GM10248 (cell line): ENCODE data around the gene OR10V1.

Experiments used
- CTCF ChIA-PET: fragments of 300-600 bp; sonication (Branson Sonifier 250); formaldehyde crosslinking; extraction: SDS; loops from one replicate; lab custom pipeline; 2021; ENCODE audit warnings: antibody characterized with exemption; lab: Yijun Ruan, JAX
- POLR2A ChIA-PET: fragments of 350-650 bp; sonication (Branson Sonifier 250); formaldehyde crosslinking; extraction: SDS; loops from one replicate; lab custom pipeline; 2020; ENCODE audit warnings: antibody characterized with exemption; lab: Yijun Ruan, JAX
- DNase-seq: peaks from one replicate; pipeline ENCODE4 v3.0.0; 2012; ENCODE audit errors: extremely low spot score
- CTCF ChIP-seq: IDR thresholded peaks from 2 replicates; pipeline ENCODE4 v1.5.1; 2012; ENCODE audit warnings: mild to moderate bottlenecking, low read depth; ENCODE audit errors: extremely low read depth, missing control alignments, control extremely low read depth

OR10V1 gene

DNA sequence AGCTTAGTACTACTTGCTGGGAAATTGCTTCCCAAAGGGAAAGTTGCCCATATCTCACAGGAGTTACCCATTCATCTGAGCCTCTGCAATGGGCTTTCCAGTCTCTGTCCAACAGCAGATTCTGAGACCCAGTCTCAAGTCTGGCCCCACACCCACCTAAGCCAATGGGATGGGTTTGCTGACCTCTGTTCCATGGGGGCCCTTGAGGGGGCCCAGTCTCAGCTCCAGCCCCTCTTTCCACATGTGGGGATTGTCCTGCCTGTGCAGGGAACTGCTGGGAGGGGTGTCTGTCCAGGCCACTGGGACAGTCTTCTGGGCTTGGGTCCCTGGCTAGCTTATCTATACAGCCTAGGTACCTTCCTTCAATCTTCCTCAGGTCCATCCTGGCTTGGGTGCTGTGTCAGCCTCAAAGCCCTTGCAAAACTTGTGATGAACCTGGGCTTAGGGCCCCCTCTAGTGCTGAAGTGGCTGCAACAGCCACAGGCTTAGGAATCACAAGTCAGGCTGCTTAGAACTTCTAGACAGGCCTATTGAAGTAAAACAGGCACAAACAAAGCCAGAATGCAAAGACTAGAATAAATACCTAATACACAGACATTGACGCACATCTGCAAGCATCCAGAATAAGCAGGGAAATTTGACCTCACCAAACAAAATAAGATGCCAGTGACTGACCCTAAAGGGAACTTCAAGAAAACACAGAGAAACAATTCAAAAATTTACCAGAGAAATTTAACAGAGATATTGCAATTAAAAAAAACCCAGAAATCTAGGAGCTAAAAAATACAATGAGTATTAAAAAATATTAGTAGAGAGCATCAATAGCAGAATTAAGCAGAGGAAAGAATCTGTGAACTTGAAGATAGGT lies 33.1 kb downstream of the OR10V1 start:
- POLR2A ChIA-PET = no interaction called here
- peak; percentile 79 for TF ChIP-seq CTCF
- CTCF ChIA-PET = interaction anchor here (0.7 to 10.6 kb wide), 12 partner anchors 9 to 147 kb away, joined by 3 to 91 read pairs (median 6); partner anchors contain the start of gene PATL1
- peak; percentile 60 for DNase-seq

GRCh38 chr11:59679347-59679746 lies 34.3 kb downstream of the OR10V1 start:
- no peak for DNase-seq
- POLR2A ChIA-PET = no interaction called here
- TF ChIP-seq CTCF = no peak
- CTCF ChIA-PET = interaction anchor here (1.2 to 10.6 kb wide), 6 partner anchors 10 to 146 kb away, joined by 5 to 91 read pairs (median 13); partner anchors contain the start of gene PATL1

GRCh38 chr11:59678813-59679165 lies 34.9 kb downstream of the OR10V1 start:
- no peak for DNase-seq
- ChIA-PET POLR2A (no interaction called here), CTCF (interaction anchor here (1.2 to 10.6 kb wide), 5 partner anchors 9 to 146 kb away, joined by 3 to 91 read pairs (median 15); partner anchors contain the start of gene PATL1)
- TF ChIP-seq CTCF = no peak

DNA sequence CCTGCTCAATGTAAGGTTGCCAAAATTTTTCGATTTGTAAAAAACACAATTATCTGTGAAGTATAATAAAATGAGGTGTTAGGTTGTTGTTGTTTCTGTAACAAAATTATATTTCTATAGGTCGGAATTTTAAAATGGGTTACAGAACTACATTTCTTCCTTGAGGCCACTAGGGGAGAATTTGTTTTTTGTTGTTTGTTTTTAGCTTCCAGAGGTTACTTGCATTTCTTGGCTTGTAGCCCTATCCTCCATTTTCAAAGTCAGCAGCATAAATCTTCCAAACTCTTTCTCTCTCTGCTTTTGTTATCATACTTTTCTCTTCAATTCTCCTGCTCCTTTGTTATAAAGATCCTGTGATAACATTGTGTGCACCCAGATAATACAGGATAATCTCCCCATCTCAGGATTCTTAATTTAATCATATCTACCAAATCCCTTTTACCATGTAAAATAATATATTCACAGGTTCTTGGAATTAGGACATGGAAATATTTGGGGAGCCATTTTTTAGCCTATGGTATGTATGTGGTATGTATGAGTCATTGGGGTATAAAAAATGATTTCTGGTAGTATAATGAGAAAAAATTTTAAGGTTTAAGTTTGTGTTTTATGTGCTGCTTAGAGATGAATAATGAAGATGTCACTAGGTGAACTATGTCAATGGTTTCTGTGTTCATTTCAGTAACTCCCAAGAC lies 35.4 kb downstream of the OR10V1 start:
- ChIA-PET CTCF (interaction anchor here (1.0 to 10.6 kb wide), 4 partner anchors 10 to 145 kb away, joined by 3 to 91 read pairs (median 4); partner anchors contain the start of gene PATL1), POLR2A (interaction anchor here (0.5 kb wide), 1 partner anchor 9 kb away, joined by 4 read pairs; no protein-coding TSS in a partner anchor)
- DNase-seq = no peak
- TF ChIP-seq CTCF = no peak

GRCh38 chr11:59676205-59676604 lies 37.4 kb downstream of the OR10V1 start:
- ChIA-PET CTCF (interaction anchor here (10.6 kb wide), 1 partner anchor 137 kb away, joined by 91 read pairs; no protein-coding TSS in a partner anchor), POLR2A (no interaction called here)
- DNase-seq = no peak

More at GRCh38 chr11:59676205-59676604, 37.4 kb downstream of the OR10V1 start:
- TF ChIP-seq CTCF = no peak
